Activated T-cell treated with anti-CD3 and anti-CD28 coated beads, Interleukin-2, amount 50 U/mL, for 72 hours (primary cell): ENCODE measurements around the gene AMBN. TPM values are rescaled to one million over a fixed set of nuclear protein-coding genes. Genes with fewer than 3 reads are reported as not detected.

Experiments
- ATAC-seq, 2 donors: fragments of 150-1000 bp; cut with Tn5 transposase; replicated peaks in 1 of 2; 2 replicates each; pipeline ENCODE4 v1.10.0; 2021; ENCODE audit warnings: moderate library complexity in 2 of 2, mild to moderate bottlenecking in 1 of 2
- DNase-seq, 2 donors: peaks; one replicate each; pipeline ENCODE4 v3.0.0; 2021 to 2022; ENCODE audit warnings: mixed read lengths in 1 of 2
- H3K27ac Mint-ChIP-seq: one replicate; pipeline ENCODE4 v1.8.0; 2022; ENCODE audit warnings: mild to moderate bottlenecking, moderate library complexity, mixed read lengths
- H3K27me3 Mint-ChIP-seq: one replicate; pipeline ENCODE4 v1.8.0; 2022; ENCODE audit warnings: low read depth, mixed read lengths
- H3K36me3 Mint-ChIP-seq, 2 donors: one replicate each; pipeline ENCODE4 v1.8.0; 2022; ENCODE audit warnings: mixed read lengths in 2 of 2, mild to moderate bottlenecking in 1 of 2; ENCODE audit not compliant: insufficient read depth in 2 of 2
- H3K4me1 Mint-ChIP-seq: one replicate; pipeline ENCODE4 v1.8.0; 2022; ENCODE audit warnings: low read depth, mixed read lengths
- H3K4me3 Mint-ChIP-seq, 2 donors: one replicate each; pipeline ENCODE4 v1.8.0; 2022; ENCODE audit warnings: mild to moderate bottlenecking in 2 of 2, mixed read lengths in 2 of 2, moderate library complexity in 2 of 2
- H3K9me3 Mint-ChIP-seq, 2 donors: one replicate each; pipeline ENCODE4 v1.8.0; 2022; ENCODE audit warnings: mixed read lengths in 2 of 2
- total RNA-seq, 2 donors: library from RNA; stranded (reverse); gene quantifications; one replicate each; pipeline ENCODE4 v1.2.3, GENCODE V29; 2022

Gene AMBN
- total RNA-seq, 2 donors from 2014 or later: not detected

DNA sequence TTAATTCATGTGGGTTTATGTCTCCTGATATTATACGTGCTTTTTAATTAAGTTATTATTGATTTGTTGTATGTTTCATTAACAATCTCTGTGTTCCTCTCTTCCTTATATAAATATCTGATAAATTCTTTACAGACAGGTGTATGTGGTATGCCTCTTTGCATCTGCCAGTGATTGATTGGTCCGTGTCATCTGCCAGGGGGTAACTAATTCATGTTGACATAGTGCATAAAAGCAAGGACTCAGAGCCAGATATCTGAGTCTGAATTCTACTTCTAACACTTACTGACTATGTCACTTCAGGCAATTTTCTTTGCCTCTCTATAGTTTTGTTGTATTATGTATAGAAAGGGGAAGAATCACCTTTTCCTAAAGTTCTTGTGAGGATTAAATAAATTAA lies 5.2 kb upstream of the AMBN start:
- no peak for ATAC-seq

DNA sequence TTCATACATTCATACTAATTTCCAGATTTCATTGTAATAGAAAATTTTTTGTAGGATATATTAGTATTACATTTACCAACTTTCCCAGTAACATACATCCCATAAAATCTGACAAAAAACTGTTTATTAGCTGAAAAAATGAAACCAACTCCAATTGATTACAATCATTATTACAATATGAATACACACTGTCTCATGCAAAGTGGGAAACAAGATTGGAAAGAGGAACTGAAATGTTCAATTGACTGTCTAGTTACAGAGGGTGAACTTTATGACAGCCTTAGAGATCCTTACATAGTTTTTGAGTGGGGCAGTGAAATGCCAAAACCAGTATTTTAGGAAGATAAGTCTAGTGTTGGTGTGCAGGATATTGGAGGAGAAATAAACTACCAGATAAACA lies 2.3 kb upstream of the AMBN start:
- DNase-seq: no peak
- Mint-ChIP-seq H3K9me3 (no peaks in the 10 kb centered on the region), H3K27ac (no peak overlapping the region), H3K4me3 (no peak overlapping the region), H3K27me3 (no peaks in the 10 kb centered on the region), H3K36me3 (no peaks in the 10 kb centered on the region), H3K4me1 (no peaks in the 10 kb centered on the region)
- no peak for ATAC-seq

More for the DNA sequence above, 5.2 kb upstream of the AMBN start:
- Mint-ChIP-seq H3K27me3 (no peaks in the 10 kb centered on the region), H3K4me1 (no peaks in the 10 kb centered on the region), H3K27ac (no peak overlapping the region), H3K4me3 (no peak overlapping the region), H3K36me3 (no peaks in the 10 kb centered on the region), H3K9me3 (no peaks in the 10 kb centered on the region)
- DNase-seq: no peak

DNA sequence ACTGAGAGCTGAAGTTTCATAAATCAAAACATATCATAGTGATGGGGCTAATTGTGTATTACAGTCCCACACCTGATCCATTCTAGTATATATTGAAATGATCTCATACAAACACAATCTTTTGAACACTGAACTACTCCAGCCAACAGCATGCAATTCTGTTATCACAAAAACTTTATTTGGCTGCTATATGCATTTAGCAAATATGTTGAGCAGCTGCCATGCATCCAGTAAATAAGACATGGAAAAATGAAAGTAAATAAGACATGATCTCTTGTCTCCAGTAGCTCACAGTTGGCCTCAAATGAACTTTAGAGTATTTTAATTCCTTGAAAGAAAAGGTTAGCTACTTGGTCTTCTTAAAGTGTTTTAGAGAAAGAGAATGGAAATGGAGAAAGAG lies 2.1 kb downstream of the AMBN start:
- peaks cover 5% of the 10 kb centered on the region for H3K27me3 Mint-ChIP-seq
- no peaks in the 10 kb centered on the region for H3K9me3 Mint-ChIP-seq

DNA sequence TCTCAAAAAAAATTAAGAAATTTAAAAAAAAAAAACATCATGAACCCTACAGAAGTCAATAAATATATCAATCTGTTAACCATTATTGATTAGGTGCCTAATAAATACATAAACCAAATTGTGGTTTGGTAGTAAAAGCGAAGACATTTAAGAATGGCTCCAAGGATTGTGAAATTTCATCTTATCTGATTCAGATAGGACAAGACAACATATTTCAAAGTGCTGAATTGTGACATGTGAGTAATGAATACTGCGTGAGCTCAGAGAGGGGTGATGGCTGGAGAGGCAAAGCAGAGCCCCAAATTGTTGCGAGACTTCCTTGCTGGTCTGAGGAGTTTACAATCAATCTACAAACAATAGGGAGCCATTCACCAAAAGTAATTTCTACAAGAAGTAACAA lies 8.2 kb downstream of the AMBN start:
- H3K4me1 Mint-ChIP-seq: no peaks in the 10 kb centered on the region

More for the DNA sequence above, 2.1 kb downstream of the AMBN start:
- ATAC-seq: no peak
- Mint-ChIP-seq H3K27ac (no peak overlapping the region), H3K36me3 (no peaks in the 10 kb centered on the region), H3K4me1 (no peaks in the 10 kb centered on the region), H3K4me3 (no peak overlapping the region)
- DNase-seq: no peak

DNA sequence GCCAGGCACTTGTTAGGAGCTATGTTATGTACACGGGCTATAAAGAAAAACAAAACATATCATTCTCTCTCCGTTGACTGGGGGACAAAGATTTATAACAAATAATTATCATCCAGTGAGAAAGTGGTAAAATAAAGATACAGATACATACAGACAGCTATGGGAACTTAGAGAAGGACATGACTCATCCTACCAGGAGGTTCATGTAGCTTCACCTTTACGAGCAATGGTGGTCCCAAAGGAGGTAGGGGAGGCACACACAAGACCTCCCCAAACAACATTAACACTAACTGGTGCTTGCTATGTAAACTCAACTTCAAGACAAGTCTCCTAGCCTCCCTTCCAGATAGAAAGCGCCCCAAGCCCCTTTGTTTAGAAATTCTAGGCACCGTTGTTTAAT lies 8.9 kb downstream of the AMBN start:
- Mint-ChIP-seq H3K36me3 (no peaks in the 10 kb centered on the region), H3K27ac (no peak overlapping the region), H3K9me3 (no peaks in the 10 kb centered on the region), H3K4me3 (no peak overlapping the region), H3K4me1 (no peaks in the 10 kb centered on the region), H3K27me3 (peaks cover 5% of the 10 kb centered on the region)
- ATAC-seq (peak in 1 of 2 donors; percentile 9), DNase-seq (no peak)

More for the DNA sequence above, 8.2 kb downstream of the AMBN start:
- Mint-ChIP-seq H3K36me3 (no peaks in the 10 kb centered on the region), H3K27ac (no peak overlapping the region), H3K4me3 (no peak overlapping the region), H3K27me3 (peaks cover 5% of the 10 kb centered on the region), H3K9me3 (no peaks in the 10 kb centered on the region)
- DNase-seq (no peak), ATAC-seq (no peak)

DNA sequence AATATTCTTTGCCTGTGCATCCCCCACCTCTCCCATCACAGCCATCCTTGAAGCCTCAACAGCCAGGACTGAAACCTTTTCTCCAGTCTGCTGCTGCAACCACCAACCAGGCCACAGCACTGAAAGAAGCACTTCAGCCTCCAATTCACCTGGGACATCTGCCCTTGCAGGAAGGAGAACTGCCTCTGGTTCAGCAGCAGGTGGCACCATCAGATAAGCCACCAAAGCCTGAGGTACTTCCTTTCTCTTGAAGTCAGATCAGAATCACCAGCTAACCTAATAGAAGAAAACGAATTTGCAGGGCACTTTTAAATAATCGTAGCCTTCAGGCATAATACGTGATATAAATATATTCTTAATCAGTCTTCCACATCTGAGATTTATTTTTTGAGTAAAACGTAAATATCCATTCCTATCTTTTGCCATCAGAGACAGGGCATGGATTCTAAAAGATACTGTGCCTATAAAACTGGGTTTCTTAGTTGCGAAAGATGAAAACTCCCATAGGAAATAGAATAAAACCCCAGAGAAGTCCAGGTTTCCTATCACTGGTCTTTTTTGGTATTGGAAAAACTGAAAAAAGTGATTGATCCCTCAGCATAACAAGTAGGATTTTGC lies 9.5 kb downstream of the AMBN start:
- DNase-seq (peak; percentile 58 to 59), ATAC-seq (peak; percentile 80 to 86)
- no peak overlapping the region for H3K27ac Mint-ChIP-seq
- H3K27me3 Mint-ChIP-seq: peaks cover 5% of the 10 kb centered on the region
- no peaks in the 10 kb centered on the region for H3K9me3 Mint-ChIP-seq
- H3K4me1 Mint-ChIP-seq: no peaks in the 10 kb centered on the region
- H3K4me3 Mint-ChIP-seq: no peak overlapping the region
- no peaks in the 10 kb centered on the region for H3K36me3 Mint-ChIP-seq

DNA sequence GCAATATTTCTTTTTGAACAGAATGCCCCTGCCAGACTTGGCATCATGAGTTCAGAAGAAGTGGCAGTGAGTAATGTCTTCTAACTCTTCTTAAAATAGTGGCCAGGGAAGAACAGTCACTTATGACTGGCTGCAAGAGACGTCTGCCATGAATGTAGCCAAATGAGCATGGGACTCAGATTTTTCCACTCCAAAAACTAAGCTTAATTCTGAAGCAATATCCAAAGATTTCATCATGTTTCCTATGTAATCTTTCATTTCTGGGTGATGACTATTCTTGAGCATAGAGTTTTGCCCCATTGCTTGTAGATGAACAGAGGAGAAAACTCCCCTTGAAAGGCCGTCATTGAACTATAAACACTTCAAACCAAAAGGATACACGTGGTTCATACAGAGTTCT lies 11.8 kb downstream of the AMBN start:
- Mint-ChIP-seq H3K27me3 (peaks cover 6% of the 10 kb centered on the region), H3K36me3 (no peaks in the 10 kb centered on the region), H3K4me1 (no peaks in the 10 kb centered on the region), H3K4me3 (no peak overlapping the region), H3K9me3 (no peaks in the 10 kb centered on the region), H3K27ac (no peak overlapping the region)
- DNase-seq (no peak), ATAC-seq (no peak)

DNA sequence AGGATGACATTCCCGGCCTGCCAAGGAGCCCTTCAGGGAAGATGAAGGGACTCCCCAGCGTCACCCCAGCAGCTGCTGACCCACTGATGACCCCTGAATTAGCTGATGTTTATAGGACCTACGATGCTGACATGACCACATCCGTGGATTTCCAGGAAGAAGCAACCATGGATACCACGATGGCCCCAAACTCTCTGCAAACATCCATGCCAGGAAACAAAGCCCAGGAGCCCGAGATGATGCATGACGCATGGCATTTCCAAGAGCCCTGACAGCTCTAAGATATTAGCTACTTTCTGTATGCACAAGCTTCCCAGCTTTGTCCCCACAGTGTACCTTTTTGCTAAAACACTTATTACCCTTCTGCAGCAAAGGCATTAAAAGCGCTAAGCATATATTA lies 14.4 kb downstream of the AMBN start:
- Mint-ChIP-seq H3K27ac (no peak overlapping the region), H3K9me3 (no peaks in the 10 kb centered on the region), H3K36me3 (no peaks in the 10 kb centered on the region), H3K27me3 (peaks cover 6% of the 10 kb centered on the region), H3K4me1 (no peaks in the 10 kb centered on the region), H3K4me3 (no peak overlapping the region)
- DNase-seq: no peak
- ATAC-seq: no peak

DNA sequence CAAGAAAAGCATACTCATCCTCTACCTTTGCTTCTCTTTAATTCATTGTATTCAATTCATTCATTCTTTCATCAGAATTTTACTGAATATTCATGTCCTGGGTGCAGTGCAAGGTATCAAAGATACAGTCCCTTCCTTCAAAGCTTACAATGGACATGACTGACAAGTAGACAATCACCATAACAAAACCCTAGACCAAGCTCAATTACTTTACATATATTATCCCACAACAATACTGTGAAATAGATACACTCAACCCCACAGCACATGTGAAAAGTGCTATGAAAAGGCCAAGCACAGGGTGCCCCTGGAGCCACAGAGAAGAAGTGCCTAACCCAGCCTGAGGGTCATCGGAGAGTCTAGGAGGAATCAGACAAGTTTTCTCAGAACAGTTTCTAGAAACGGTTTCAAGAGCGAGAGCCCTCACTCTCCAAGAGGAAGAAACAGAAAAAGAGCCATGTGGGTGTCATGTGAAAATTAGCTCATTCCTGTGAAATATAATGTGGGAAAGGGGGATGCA lies 15.3 kb downstream of the AMBN start:
- ATAC-seq (no peak), DNase-seq (no peak)
- no peaks in the 10 kb centered on the region for H3K9me3 Mint-ChIP-seq
- H3K36me3 Mint-ChIP-seq: no peaks in the 10 kb centered on the region
- no peak overlapping the region for H3K4me3 Mint-ChIP-seq
- peaks cover 6% of the 10 kb centered on the region for H3K27me3 Mint-ChIP-seq
- H3K27ac Mint-ChIP-seq: no peak overlapping the region
- no peaks in the 10 kb centered on the region for H3K4me1 Mint-ChIP-seq

DNA sequence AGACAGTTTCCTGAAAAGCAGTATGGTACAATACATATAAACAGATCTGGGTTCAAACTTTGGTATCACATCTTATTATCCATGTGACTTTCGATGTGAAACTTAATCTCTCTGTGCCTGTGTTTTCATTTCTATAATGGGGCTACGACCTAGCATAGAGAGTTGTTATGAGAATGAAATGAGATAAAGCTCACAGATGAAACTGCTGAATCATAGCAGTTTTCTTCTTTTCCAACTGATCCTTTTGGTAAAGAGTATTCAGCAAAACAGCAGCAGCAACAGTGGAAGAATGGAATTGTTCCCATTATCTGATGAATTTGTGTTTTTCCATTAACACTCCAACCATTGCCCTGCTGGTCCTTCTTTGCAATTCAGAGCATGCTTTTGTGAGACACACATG lies 16.3 kb downstream of the AMBN start:
- Mint-ChIP-seq H3K27me3 (peaks cover 11% of the 10 kb centered on the region), H3K36me3 (no peaks in the 10 kb centered on the region), H3K4me1 (peaks cover 4% of the 10 kb centered on the region), H3K9me3 (no peaks in the 10 kb centered on the region), H3K4me3 (no peak overlapping the region), H3K27ac (no peak overlapping the region)
- DNase-seq (no peak), ATAC-seq (no peak)

DNA sequence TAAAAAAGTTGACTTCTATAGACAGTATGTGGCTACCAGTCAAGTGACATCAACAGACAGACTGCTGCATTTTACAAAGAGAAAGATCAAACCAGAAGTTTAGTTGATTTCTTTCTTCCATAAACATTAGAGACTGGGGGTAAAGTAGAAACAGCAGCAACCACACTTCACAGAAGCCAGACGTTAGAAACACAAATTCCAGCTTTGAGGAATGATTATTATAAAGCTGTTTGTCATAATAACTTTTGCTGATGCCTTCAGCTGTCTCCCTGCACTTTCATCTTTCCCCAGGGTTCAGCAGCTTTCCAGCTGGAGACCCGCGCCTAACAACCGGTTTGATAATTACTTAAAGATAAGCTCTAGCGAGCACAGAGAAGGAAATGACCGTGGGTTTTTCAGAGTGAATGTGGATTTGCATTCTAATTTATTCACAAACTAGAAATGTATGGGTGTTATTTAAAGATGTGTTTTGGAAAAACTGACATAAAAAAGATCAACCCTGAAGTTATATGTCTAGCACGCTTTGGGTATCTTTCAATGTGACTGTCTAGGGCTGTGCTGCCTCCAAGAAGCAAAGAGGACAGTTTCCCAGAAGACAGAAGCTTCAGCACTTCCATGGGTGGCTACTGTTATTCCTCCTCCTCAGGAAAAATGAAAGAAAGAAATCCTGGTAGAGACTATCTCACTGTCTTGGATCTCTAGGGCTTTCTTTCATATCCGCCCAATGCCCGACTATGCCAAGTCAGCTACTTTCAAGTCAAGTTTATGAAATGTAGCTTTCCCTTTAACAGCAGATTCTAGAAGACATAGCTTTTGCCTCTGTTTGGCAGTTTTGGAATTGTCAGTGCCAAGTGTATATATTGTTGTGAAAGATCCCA lies 21.5 kb downstream of the AMBN start:
- ATAC-seq (peak; percentile 15 to 37), DNase-seq (no peak)
- peak overlapping the region; percentile 37 to 49 for H3K4me3 Mint-ChIP-seq

DNA sequence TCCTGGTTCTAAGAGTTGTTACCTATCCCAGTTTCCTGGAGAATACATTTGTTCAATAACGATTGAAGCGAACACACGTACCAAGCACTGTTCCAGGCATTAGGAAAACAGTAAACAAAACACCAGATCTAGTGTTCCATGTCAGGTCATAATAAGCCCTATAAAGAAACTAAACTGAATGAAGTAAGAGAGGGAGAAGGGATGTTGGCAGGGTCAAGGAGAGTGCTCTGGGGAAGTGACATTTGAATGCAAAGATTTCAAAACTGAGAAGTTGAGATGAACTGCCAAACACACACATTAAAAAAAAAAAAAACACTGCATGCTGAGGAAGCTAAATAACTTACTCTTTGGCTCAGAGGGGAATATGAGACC lies 22.1 kb downstream of the AMBN start:
- Mint-ChIP-seq H3K36me3 (no peaks in the 10 kb centered on the region), H3K4me1 (peaks cover 26% of the 10 kb centered on the region), H3K9me3 (peaks cover 0 to 3% of the 10 kb centered on the region in 2 donors), H3K27me3 (peaks cover 15% of the 10 kb centered on the region), H3K4me3 (peak overlapping the region; percentile 37 to 49), H3K27ac (no peak overlapping the region)
- DNase-seq (no peak), ATAC-seq (no peak)

More for the DNA sequence above, 21.5 kb downstream of the AMBN start:
- H3K27me3 Mint-ChIP-seq: peaks cover 15% of the 10 kb centered on the region
- no peaks in the 10 kb centered on the region for H3K9me3 Mint-ChIP-seq
- peaks cover 26% of the 10 kb centered on the region for H3K4me1 Mint-ChIP-seq
- H3K36me3 Mint-ChIP-seq: no peaks in the 10 kb centered on the region
- H3K27ac Mint-ChIP-seq: no peak overlapping the region

DNA sequence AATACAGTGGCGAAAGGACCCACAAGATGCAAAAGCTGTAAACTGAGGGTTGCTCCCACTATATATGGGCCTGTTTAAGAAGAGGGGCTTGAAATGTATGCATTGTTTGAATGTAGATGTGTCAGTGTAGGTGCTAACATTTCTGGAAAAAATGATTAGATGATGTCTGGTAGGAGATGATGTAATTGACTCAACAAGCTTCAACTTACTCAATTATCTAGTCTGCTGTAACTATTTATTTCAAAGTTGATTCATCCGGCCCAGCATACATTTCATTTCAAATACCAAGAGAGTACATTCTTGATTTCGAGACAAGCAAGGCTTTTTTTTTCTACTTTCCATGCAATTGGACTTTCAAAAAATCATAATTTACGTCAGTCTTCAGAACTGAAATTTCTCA lies 27.2 kb downstream of the AMBN start:
- peaks cover under 1% of the 10 kb centered on the region for H3K27me3 Mint-ChIP-seq
- peak; percentile 70 to 72 for ATAC-seq

More for the DNA sequence above, 27.2 kb downstream of the AMBN start:
- DNase-seq: no peak
- Mint-ChIP-seq H3K36me3 (no peaks in the 10 kb centered on the region), H3K4me1 (peaks cover 13% of the 10 kb centered on the region), H3K27ac (no peak overlapping the region), H3K9me3 (peaks cover 0 to 4% of the 10 kb centered on the region in 2 donors), H3K4me3 (no peak overlapping the region)
